GM23338 (cell line): ENCODE results near the gene SBF2. TPM values are rescaled to one million over a fixed set of nuclear protein-coding genes. Genes with fewer than 3 reads are reported as not detected.
A peak's percentile ranks its signal among the peaks of the same experiment; 100 is the strongest.

ENCODE experiments used
- ATAC-seq: fragments of 200-7000 bp; cut with Tn5 transposase; 3 replicates; pipeline ENCODE4 v1.9.1; 2020
- DNase-seq: peaks from one replicate; pipeline ENCODE4 v3.0.0-alpha.2; 2015; ENCODE audit warnings: low spot score
- H2AFZ ChIP-seq: fragments of 200-600 bp; sonication (generic); 2 replicates; pipeline ENCODE4 v1.8.0; 2016; ENCODE audit warnings: antibody characterized with exemption, mild to moderate bottlenecking, moderate library complexity
- H3F3A ChIP-seq: fragments of 200-600 bp; sonication (generic); replicated peaks from 2 replicates; pipeline ENCODE4 v1.8.0; 2017; ENCODE audit warnings: antibody characterized with exemption, mixed run types, low read depth
- H3K27ac ChIP-seq: fragments of 200-600 bp; sonication (generic); 2 replicates; pipeline ENCODE4 v1.6.1; 2016; ENCODE audit warnings: low read depth
- H3K27me3 ChIP-seq: fragments of 200-600 bp; sonication (generic); 2 replicates; pipeline ENCODE4 v1.8.0; 2016; ENCODE audit warnings: mild to moderate bottlenecking, mixed run types, moderate library complexity; ENCODE audit not compliant: insufficient read depth
- H3K36me3 ChIP-seq: fragments of 200-600 bp; sonication (generic); 2 replicates; pipeline ENCODE4 v1.8.0; 2016; ENCODE audit warnings: mild to moderate bottlenecking; ENCODE audit not compliant: insufficient read depth
- H3K4me1 ChIP-seq: fragments of 200-600 bp; sonication (generic); 2 replicates; pipeline ENCODE4 v1.8.0; 2016; ENCODE audit warnings: mild to moderate bottlenecking, moderate library complexity; ENCODE audit not compliant: insufficient read depth
- H3K4me2 ChIP-seq: fragments of 200-600 bp; sonication (generic); 2 replicates; pipeline ENCODE4 v1.7.1; 2017; ENCODE audit warnings: mixed run types
- H3K4me3 ChIP-seq: fragments of 200-600 bp; sonication (generic); 2 replicates; pipeline ENCODE4 v1.6.1; 2016; ENCODE audit warnings: mixed run types
- H3K79me2 ChIP-seq: fragments of 200-600 bp; sonication (generic); replicated peaks from 2 replicates; pipeline ENCODE4 v1.8.0; 2017; ENCODE audit warnings: mild to moderate bottlenecking; ENCODE audit not compliant: insufficient read depth
- H3K9me2 ChIP-seq: fragments of 200-600 bp; sonication (generic); 2 replicates; pipeline ENCODE4 v1.8.0; 2017; ENCODE audit not compliant: insufficient read depth
- H4K20me1 ChIP-seq: fragments of 200-600 bp; sonication (generic); replicated peaks from 2 replicates; pipeline ENCODE4 v1.8.0; 2017; ENCODE audit warnings: mild to moderate bottlenecking; ENCODE audit not compliant: insufficient read depth
- H3K27ac Mint-ChIP-seq: 2 replicates; pipeline ENCODE4 v1.8.0; 2020; ENCODE audit warnings: inconsistent platforms, mild to moderate bottlenecking, moderate library complexity, mixed read lengths
- H3K27me3 Mint-ChIP-seq: 3 replicates; pipeline ENCODE4 v1.8.0; 2022; ENCODE audit warnings: low read depth, mild to moderate bottlenecking, moderate library complexity, mixed read lengths, inconsistent platforms; ENCODE audit not compliant: insufficient read depth, poor library complexity
- H3K36me3 Mint-ChIP-seq: 3 replicates; pipeline ENCODE4 v1.8.0; 2021; ENCODE audit warnings: low read depth, mild to moderate bottlenecking, inconsistent platforms, moderate library complexity, mixed read lengths
- H3K4me1 Mint-ChIP-seq: 3 replicates; pipeline ENCODE4 v1.8.0; 2020; ENCODE audit warnings: mild to moderate bottlenecking, inconsistent platforms, mixed read lengths
- H3K4me3 Mint-ChIP-seq: 3 replicates; pipeline ENCODE4 v1.8.0; 2021; ENCODE audit warnings: moderate library complexity, mild to moderate bottlenecking, inconsistent platforms, mixed read lengths
- H3K9me3 Mint-ChIP-seq: 3 replicates; pipeline ENCODE4 v1.8.0; 2020; ENCODE audit warnings: moderate library complexity, mild to moderate bottlenecking, inconsistent platforms, mixed read lengths
- CREB1 ChIP-seq: fragments of 250-450 bp; sonication (Bioruptor Pico); IDR thresholded peaks from 2 replicates; pipeline ENCODE4 v1.5.0; 2020; ENCODE audit warnings: low read depth, mild to moderate bottlenecking, moderate library complexity
- ETS1 ChIP-seq: IDR thresholded peaks from 2 replicates; pipeline ENCODE4 v1.6.1; 2016; ENCODE audit warnings: antibody characterized with exemption
- EZH2 ChIP-seq: fragments of 200-600 bp; sonication (generic); IDR thresholded peaks from one replicate; pipeline ENCODE4 v1.8.0; 2017; ENCODE audit warnings: antibody characterized with exemption, mild to moderate bottlenecking, low read depth; ENCODE audit not compliant: unreplicated experiment
- JUNB ChIP-seq: IDR thresholded peaks from one replicate; pipeline ENCODE4 v1.6.1; 2016; ENCODE audit warnings: antibody characterized with exemption; ENCODE audit not compliant: unreplicated experiment
- NANOG ChIP-seq: IDR thresholded peaks from 2 replicates; pipeline ENCODE4 v1.6.1; 2016; ENCODE audit warnings: antibody characterized with exemption, borderline replicate concordance
- POLR2AphosphoS5 ChIP-seq: IDR thresholded peaks from 2 replicates; pipeline ENCODE4 v1.6.1; 2016; ENCODE audit warnings: antibody characterized with exemption, low read depth
- REST ChIP-seq: IDR thresholded peaks from one replicate; pipeline ENCODE4 v1.6.1; 2018; ENCODE audit warnings: antibody characterized with exemption; ENCODE audit not compliant: unreplicated experiment
- STAT1 ChIP-seq: IDR thresholded peaks from one replicate; pipeline ENCODE4 v1.6.1; 2016; ENCODE audit warnings: antibody characterized with exemption; ENCODE audit not compliant: unreplicated experiment
- ZNF114 ChIP-seq: fragments of 250-450 bp; sonication (Bioruptor Pico); IDR thresholded peaks from 2 replicates; pipeline ENCODE4 v1.5.0; 2020; ENCODE audit warnings: mild to moderate bottlenecking, moderate library complexity
- ZNF462 ChIP-seq: fragments of 250-450 bp; sonication (Bioruptor Pico); IDR thresholded peaks from 2 replicates; pipeline ENCODE4 v1.5.0; 2020; ENCODE audit warnings: mild to moderate bottlenecking, moderate library complexity
- polyA plus RNA-seq: library from polyadenylated mRNA; unstranded; fragments of >200 nt; fragmentation: Nextera tagmentation; extraction: Ambion mirVana; gene quantifications from 2 replicates; pipeline ENCODE4 v1.2.1, GENCODE V29; 2016
- total RNA-seq: library from RNA; depleted of rRNA; stranded (reverse); fragments of >200 nt; shearing (Covaris generic); gene quantifications from 2 replicates; pipeline ENCODE4 v1.2.3, GENCODE V29; 2014

The SBF2 gene
- total and polyA plus RNA-seq, 2 experiments from 2014 or later, result 25.6 to 53.5 TPM

- Mint-ChIP-seq H3K4me3 (peak overlapping the region; percentile 14; the same call in 1 of the 3 replicates), H3K27me3 (peaks cover 3% of the 10 kb centered on the region), H3K9me3 (no peaks in the 10 kb centered on the region), H3K4me1 (peaks cover 37% of the 10 kb centered on the region), H3K27ac (peak overlapping the region; percentile 20; the same call in 1 of the 2 replicates), H3K36me3 (peaks cover 30% of the 10 kb centered on the region)
- peaks cover 36% of the 10 kb centered on the region for H3K4me1 ChIP-seq
- no peak overlapping the region for H2AFZ ChIP-seq
- TF ChIP-seq JUNB (no peak), REST (no peak), CREB1 (no peak), ZNF114 (CRISPR knock-in tag) (no peak), NANOG (no peak)
- H3F3A ChIP-seq, result no peaks in the 10 kb centered on the region
- H4K20me1 ChIP-seq, result no peaks in the 10 kb centered on the region
- 0 out of 2 replicates have a peak, but pooled peaks cover 2% of the 10 kb centered on the region for H3K9me2 ChIP-seq
- DNase-seq, result no peak
- H3K79me2 ChIP-seq, result no peaks in the 10 kb centered on the region
- H3K27me3 ChIP-seq, result no peaks in the 10 kb centered on the region
- no peak for ATAC-seq
- no peak overlapping the region for H3K4me3 ChIP-seq
- H3K27ac ChIP-seq, result no peak overlapping the region
- no peak overlapping the region for H3K4me2 ChIP-seq
- peaks cover 6% of the 10 kb centered on the region for H3K36me3 ChIP-seq
Observed at GRCh38 chr11:9777066-9777465, 517.0 kb downstream of the SBF2 start.

- Mint-ChIP-seq H3K36me3 (peaks cover 25% of the 10 kb centered on the region), H3K9me3 (no peaks in the 10 kb centered on the region), H3K27ac (no peak overlapping the region), H3K4me3 (no peak overlapping the region), H3K4me1 (peaks cover 37% of the 10 kb centered on the region), H3K27me3 (peaks cover 3% of the 10 kb centered on the region)
- TF ChIP-seq POLR2AphosphoS5, result no peak
- TF ChIP-seq EZH2, result no peak
- no peak for TF ChIP-seq ZNF462 (CRISPR knock-in tag)
- no peak for TF ChIP-seq CREB1
- no peak for TF ChIP-seq JUNB
- TF ChIP-seq ETS1, result no peak
- TF ChIP-seq STAT1, result no peak
- no peak for ATAC-seq
- Histone ChIP-seq H3K4me3 (no peak overlapping the region), H2AFZ (no peak overlapping the region), H3K4me1 (peaks cover 36% of the 10 kb centered on the region), H3K36me3 (peaks cover 5% of the 10 kb centered on the region), H3F3A (no peaks in the 10 kb centered on the region), H3K27me3 (no peaks in the 10 kb centered on the region), H3K9me2 (0 out of 2 replicates have a peak, but pooled peaks cover 2% of the 10 kb centered on the region), H3K79me2 (no peaks in the 10 kb centered on the region), H3K4me2 (no peak overlapping the region), H4K20me1 (no peaks in the 10 kb centered on the region), H3K27ac (no peak overlapping the region)
- no peak for DNase-seq
Observed at GRCh38 chr11:9776203-9776602, 517.8 kb downstream of the SBF2 start.
